Choroid plexus epithelial cell (primary cell): Measurements from ENCODE around the gene THSD4.

ENCODE experiments used
- DNase-seq: peaks from one replicate; pipeline ENCODE4 v3.0.0-alpha.2; 2010; ENCODE audit warnings: low read depth
- H3K4me3 ChIP-seq: 2 replicates; pipeline ENCODE4 v1.5.1; 2011; ENCODE audit warnings: low read depth, mild to moderate bottlenecking, control low read depth, low read length, moderate library complexity
- TF ChIP-seq, protein P1 (sequence below): conservative IDR thresholded peaks from 2 replicates; pipeline ENCODE4 v1.5.1; 2011; ENCODE audit warnings: low read depth, mild to moderate bottlenecking, control low read depth, inconsistent platforms, low read length, moderate library complexity

THSD4 gene

DNA sequence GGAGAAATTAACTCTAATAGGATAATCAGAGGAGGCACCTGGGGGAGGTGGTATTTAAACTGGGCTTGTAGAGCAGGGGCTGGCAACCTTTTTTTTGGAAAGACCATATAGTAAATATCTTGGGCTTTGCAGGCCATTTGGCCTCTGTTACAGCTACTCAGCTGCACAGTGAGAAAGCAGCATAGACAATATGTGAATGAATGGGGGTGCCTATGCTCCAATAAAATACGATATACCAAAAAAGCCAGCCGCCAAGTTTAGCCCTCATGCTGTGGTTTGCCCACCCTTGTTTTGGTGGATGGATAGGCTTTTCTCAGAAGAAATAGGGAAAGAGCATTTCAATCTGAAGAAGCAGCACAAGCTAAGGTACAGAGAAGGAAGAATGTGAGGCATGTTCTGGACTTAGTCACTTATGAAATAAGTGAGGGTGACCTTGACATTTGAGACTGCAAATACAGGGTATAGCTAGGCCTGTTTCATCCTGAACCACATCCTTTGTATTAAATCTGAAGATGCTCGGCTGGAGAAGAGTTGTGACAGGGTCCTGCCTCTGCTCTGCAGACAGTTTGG lies 564.0 kb downstream of the THSD4 start:
- DNase-seq: no peak
- TF ChIP-seq, protein P1, sequence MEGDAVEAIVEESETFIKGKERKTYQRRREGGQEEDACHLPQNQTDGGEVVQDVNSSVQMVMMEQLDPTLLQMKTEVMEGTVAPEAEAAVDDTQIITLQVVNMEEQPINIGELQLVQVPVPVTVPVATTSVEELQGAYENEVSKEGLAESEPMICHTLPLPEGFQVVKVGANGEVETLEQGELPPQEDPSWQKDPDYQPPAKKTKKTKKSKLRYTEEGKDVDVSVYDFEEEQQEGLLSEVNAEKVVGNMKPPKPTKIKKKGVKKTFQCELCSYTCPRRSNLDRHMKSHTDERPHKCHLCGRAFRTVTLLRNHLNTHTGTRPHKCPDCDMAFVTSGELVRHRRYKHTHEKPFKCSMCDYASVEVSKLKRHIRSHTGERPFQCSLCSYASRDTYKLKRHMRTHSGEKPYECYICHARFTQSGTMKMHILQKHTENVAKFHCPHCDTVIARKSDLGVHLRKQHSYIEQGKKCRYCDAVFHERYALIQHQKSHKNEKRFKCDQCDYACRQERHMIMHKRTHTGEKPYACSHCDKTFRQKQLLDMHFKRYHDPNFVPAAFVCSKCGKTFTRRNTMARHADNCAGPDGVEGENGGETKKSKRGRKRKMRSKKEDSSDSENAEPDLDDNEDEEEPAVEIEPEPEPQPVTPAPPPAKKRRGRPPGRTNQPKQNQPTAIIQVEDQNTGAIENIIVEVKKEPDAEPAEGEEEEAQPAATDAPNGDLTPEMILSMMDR: no peak
- no peak overlapping the region for H3K4me3 ChIP-seq

DNA sequence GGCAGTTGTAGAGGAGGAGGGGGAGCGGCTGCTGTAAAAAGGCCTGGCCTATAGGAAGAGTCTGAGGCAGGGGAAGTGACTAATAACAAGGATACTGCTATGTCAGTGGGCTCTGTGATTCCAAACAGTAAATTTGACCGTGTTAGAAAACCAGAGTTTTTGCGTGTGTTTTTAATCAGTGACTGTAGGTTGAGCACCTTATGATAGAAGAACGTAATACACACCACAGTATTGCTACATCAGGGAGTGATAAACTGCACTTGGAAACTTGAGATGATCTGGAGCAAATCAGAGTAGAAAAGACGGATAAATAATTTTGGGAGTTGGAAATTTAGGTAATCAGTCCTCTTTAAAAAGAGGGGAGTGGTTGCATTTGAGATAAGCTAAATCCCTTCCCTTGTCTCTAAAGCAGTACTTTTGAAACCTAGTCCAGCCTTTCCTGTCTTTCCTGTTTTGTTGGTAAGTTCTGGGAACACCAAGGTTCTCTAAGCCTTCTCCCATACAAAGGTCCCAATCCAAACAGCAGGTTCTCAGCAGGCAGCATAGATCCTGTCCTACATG lies 564.6 kb downstream of the THSD4 start:
- TF ChIP-seq, protein P1: no peak
- H3K4me3 ChIP-seq: no peak overlapping the region
- DNase-seq: peak; percentile 51

DNA sequence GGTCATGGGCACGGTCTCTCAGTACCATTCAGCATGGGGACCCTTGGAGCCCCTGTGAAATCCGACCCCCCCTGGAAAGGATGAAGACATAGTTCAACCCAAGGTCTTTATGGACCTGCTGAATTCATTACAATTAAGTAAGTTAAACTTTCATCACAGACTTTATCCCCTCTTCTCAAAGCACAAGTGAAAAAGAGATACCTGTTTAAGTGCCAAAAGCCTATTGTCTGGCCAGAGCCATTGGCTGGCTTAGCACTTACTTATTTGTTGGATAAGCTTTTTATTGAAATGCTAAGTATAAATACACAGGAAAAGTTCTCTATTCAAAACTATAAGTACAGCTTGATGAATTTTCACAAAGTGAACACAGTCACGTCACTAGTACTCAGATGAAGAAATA lies 566.7 kb downstream of the THSD4 start:
- no peak overlapping the region for H3K4me3 ChIP-seq
- DNase-seq: no peak
- TF ChIP-seq, protein P1: no peak

DNA sequence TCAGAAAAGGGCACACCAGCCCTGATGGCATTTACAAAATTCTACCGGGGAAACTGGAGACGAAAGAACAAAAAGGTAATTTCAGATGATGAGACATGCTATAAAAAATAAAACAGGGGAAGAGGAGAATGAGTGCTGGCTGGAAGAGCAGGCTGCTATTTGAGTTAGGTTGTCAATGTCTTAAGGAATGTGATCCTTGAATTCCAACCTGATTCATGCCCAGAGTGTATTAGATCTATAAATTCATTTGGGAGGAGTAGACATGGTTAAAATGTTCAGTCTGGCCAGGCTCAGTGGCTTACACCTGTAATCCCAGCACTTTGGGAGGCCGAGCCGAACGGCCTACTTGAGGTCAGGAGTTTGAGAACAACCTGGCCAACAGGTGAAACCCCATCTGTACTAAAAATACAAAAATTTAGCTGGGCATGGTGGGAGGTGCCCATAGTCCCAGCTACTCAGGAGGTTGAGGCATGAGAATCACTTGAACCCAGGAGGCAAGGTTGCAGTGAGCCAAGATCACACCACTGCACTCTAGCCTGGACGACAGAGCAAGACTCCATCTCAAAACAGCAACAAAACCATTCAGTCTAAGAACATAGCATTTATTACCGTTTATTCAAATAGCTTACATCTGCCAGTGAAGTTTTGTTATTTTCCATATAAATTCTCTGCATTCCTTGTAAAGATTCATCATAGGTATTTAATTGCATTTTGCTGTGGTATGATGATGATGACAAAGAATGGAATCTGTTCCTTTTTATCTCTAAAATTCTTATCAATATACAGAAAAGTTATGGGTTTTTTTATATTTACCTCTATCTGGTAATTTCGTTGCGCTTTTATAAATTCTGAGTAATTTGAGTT lies 568.4 kb downstream of the THSD4 start:
- DNase-seq: peak; percentile 50
- no peak overlapping the region for H3K4me3 ChIP-seq
- TF ChIP-seq, protein P1: no peak

DNA sequence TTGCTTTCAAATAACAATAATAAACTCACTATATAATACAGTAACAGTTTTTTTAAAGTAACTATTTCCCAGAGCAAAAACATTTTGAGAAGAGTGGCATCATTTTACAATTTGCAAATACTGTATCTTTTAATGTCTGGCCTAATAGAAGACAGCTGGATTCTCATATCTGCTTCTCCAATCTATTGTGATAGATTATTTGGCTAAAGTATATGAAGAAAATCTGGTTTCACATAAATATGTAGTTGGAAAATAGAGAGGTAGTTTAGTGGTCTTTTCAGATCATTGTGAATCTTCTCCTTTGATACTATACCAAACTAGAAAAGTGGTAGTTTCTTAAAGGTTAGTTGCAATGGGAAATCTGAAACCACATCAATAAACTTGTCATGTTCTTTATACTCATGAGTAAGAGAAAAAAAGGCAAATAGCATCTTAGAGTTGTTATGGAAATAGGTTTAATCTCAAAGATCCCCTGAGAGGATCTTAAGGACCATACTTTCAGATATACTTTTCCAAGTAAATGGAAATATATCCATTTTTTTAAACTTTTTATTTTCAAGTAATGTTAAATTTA lies 570.2 kb downstream of the THSD4 start:
- peak; percentile 20 for DNase-seq
- H3K4me3 ChIP-seq: no peak overlapping the region
- TF ChIP-seq, protein P1: no peak

DNA sequence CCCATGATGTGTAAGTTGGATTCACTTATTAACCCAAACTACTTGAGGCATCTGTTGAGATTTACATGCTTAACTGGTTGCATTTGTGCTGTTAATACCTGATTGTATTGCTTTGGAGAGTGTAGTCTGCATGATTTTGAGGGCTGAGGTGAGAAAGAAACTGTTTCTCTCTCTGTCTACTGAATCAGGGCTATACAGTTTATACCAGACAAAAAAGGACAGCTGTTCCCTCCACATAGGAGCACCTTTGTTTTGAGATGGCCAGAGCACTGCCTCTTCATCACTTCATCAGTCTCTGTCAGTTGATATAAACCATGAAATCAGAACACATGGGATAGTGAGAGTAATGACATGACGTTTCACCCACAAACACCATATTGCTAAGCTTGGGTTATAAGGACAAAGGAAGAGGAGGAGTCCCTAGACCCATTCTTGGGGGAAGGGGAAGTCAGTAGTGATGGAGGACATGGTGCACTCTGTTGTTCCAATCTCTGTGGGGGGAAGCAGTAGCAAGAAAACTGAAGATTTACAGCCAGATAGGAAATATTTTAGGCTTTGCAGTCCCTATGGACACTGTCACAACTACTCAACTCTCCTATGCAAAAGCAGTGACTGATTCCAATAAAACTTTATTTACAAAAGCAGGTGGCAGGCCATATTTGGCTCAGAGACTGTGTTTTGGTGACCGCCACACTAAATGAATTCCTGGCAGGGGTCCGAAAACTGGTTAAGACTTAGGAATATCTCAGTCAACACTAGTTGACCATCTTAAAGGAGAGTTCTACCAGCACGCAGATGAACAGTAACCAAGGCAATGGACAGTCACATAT lies 571.2 kb downstream of the THSD4 start:
- TF ChIP-seq, protein P1: no peak
- DNase-seq: no peak
- H3K4me3 ChIP-seq: no peak overlapping the region
